HG02763 (cell line): ENCODE measurements around the gene DDX17.

Experiments
- ATAC-seq: cut with Tn5 transposase; IDR thresholded peaks from one replicate; pipeline ENCODE4 v1.9.1; 2021; ENCODE audit warnings: mild to moderate bottlenecking, moderate library complexity; ENCODE audit not compliant: unreplicated experiment

The DDX17 gene

DNA sequence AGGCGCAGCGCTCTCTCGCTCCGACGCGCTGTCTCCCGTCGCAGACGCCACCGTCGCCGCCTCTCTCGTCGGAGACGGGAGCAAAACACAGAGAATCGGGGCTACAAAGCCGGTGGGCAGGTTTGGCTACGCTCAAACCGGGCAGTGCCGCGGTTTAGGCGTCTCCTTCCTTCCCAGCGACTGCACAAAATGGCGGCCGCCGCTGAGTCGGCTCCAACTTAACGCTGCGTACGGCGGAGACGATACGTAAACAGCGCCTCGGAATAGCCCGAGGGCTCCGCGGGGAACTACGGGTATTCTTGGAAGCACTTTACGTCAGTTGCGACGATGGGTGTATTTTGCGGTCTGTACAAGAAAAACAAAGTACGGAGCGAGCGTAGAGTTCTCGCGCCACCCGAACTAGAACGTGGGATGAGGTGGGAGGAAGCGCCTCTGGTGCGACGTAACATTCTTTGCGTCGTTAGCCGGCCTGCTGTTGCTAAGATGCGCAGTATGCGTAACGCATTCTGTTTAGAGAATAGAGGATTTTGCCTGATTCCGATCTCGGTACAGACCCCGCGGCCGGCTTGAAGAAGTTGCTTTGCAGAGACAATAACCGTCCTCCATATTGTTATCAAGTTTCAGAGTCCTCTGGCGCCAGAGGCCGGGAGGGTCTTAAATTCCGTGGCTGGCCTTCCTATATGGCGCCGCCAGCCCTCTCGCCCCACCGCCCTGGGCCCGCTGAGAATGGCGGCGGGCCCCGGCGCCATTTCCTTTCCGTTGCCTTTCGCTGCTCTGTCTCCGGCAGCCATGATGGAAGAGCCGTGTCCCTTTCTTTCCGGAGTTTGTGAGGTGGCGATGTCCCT is at the start of gene DDX17:
Gene DDX17 (minus strand): TSS at position 194 of the 845 bp plus-strand sequence.
- ATAC-seq, result peak; percentile 81

DNA sequence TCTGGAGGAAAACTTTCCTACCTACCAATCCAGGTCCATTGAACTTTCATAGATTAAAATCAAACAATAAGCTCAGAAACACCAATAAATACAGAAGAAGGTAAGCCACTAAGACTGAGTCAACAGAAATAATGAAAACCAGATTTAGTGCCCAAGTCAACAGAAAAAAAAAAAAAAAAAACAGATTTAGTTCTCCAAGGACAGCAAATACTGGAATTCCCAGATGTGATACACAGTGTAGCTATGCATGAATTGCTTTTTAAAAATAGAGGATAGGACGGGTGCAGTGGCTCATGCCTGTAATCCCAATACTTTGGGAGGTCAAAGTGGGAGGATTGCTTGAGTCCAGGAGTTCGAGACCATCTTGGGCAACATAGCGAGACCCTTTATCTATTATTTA is 48.2 kb upstream of the DDX17 start:
- no peak for ATAC-seq

DNA sequence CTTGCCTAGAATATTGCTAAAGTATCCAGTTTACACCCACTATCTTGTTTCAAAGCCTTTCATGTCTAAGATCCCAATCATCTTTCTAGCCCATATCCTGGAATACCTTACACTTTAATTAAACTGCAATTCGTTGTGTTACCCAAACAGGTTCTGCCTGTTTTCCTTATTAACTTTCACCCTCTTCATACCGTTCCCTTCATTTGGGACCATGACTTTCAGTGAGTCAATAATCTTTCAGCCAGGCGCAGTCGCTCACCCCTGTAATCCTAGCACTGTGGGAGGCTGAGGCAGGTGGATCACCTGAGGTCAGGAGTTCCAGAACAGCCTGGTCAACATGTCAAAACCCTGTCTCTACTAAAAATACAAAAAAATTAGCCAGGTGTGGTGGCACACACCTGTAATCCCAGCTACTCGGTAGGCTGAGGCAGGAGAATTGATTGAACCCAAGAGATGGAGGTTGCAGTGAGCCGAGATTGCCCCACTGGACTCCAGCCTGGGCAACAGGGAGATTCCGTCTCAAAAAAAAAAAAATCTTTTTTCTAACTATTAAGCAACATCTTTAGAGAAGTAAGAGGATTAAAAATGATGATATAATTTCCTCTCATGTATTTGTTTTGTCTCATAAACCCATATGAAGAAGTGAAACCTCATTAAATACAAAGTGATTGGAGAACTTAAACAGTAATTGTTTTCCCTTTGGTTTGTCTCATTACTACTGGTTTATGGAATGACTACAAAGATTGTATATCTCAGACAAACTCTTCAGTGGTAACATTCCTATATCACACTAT is 43.2 kb upstream of the DDX17 start:
- no peak for ATAC-seq

DNA sequence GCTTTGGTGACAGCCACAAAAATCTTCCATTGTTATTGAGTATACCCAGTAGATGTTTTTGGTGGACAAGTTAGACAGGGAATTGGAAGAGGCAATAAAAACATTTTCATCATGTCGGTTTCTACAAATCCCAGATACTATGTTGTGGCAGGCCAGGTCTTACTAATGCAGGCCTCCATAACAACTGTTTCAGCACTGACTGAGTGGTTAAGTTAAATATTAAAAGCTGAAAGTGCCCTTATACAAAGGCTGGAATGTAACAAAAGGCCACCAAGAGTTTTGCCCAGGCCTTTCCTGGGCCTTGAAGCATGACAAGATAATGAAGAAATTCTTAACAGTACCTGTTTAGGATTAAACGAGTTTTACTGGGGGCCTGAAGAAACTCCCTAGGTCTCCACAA is 34.6 kb upstream of the DDX17 start:
- ATAC-seq, result no peak

DNA sequence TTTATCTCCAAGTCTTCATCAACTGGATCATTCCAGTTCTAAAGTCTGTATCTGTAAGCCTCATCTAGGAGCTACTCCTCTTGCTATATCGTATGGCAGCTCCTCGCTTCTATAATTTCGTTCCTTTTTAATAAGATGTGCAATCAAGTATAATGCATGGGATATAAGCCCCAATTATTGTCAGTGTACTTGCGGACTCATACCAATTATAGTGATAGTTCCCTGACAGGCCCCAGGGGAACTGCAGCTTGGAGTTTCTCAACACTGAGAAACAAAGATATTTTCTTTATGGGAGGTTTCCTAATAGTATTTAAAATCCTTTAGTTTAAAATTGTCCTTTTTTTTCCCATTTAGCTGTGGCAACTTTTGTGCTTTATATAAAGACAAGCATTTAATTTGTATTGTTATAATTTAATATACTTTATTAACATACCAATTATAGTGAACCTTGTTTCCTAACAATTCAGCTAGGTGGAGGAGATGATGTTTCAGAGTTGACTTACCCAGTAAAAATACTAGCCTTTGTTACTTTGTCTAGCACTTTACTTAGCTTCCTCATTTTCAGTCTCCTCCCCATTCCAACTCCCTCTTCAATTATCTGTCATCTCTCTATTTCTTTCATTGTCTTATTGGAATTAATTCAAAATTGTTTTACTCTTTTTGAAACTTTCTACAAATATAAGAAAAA is 25.3 kb upstream of the DDX17 start:
- no peak for ATAC-seq

DNA sequence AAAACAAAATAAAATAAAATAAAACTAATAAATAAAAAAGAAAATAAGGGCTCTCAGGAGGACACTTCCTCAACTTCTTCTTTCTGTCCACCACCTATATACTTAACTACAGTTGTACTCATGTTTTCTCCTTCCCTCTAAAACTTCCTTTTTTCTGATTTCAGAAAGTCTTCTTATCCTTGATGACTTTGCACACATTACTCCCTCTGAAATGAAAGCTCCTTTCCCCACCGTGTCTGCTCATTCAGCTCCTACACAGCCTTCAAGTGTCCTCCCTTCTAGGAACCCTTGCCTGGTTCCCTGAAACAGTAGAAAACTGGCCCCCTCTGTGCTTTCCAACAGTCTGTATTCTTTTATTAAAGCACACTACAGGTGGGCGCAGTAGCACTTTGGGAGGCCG is 18.3 kb upstream of the DDX17 start:
- no peak for ATAC-seq

DNA sequence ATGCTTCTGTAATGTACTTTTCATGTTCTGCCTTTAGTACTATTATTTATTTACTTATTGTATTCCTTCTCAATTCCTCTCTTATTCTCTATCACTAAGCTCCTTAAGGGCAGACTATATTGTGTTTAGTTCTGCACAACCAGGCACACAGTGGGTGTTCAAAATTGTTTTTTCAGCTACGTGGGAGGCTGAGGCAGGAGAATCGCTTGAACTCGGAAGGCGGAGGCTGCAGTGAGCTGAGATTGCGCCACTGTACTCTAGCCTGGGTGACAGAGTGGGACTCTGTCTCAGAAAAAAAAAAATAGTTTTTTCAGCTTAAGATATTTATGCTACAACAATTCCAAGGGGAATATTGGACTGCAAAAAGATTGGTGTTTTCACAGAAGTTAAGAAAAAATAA is 17.4 kb upstream of the DDX17 start:
- ATAC-seq, result no peak

DNA sequence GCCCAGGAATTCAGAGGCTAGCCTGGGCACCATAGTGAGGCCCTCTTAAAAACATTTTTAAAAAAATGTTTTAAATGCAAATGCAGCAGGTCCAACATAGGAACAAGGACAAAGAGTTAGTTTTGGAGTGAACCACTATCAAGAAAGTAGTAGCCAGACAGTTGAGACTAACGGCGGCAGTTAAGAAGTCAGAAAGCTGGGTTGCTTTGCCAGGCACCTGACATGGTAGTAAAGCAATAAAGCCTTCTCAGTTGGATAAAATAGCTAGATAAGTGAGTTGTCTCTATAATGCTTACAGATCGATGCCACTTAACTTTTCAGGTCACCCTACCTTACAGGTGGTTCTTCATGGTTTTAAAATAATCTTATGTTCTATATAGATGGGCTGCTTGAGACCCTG is 16.9 kb upstream of the DDX17 start:
- no peak for ATAC-seq

DNA sequence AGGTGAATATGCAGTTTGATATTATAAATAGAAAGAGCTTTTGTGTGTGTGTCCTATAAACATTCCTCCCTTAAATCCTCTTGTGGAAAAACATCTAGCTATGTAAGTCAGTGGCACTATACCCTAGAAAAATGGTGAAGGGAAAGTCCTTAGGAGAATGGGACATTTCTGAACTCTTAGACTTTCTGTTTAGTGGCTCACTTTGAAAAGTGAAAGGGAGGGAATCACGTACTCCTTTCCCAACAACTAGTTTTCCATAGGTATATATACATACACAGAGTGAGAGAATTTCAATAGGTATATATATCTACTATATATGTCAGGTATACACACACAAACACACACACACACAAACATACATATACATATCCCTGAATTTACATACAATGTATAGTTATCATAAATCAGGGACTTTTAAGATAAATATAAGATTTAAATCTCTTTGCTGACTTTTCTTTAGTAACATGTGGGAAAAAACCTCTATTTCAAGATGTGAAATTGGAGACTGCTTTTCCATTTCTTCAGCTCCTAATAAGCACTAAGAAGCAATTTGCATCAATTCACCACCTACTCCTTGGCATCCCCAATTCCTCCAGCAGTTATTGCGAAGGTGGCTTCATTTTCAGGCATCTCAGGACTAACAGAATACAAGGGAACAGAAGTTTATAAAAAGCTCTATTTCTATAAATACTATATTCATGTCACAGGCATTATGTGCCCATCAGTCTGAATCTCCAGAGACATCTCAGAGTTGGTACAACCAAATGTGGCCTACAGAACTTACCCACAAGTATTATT is 13.5 kb upstream of the DDX17 start:
- no peak for ATAC-seq

DNA sequence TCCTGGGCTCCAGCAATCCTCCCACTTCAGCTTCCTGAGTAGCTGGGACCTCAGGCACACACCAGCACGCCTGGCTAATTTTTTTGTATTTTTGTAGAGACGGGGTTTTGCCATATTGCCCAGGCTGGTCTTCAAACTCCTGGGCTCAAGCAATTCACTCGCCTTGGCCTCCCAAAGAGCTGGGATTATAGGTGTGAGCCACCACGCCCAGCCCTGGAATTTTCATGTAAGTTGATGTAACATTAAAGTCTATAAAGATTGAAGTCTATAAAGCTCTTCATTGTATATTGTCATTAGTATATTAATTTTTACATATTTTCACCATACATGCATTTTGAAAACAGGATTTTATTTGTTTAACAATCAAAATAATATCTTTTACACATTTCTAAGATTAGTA is 12.5 kb upstream of the DDX17 start:
- no peak for ATAC-seq

DNA sequence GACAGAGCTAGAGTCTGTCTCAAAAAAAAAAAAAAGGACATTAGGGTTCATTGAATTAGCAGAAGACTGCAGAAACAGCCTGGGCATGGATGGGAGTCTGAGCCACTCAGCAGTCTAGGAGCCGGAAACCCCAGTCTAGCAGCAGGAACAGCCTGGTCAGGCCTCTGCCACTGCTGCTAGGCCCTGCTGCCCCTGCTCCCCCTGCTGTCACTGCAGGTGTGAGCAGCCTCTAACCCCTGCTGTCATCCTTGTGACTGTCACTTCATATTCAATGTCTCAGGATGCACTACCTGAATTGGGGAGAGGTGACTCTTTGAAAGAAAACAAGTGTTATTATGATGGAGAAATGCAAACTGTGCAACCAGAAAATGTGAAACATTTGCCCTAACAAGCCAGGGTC is 7.0 kb upstream of the DDX17 start:
- no peak for ATAC-seq

DNA sequence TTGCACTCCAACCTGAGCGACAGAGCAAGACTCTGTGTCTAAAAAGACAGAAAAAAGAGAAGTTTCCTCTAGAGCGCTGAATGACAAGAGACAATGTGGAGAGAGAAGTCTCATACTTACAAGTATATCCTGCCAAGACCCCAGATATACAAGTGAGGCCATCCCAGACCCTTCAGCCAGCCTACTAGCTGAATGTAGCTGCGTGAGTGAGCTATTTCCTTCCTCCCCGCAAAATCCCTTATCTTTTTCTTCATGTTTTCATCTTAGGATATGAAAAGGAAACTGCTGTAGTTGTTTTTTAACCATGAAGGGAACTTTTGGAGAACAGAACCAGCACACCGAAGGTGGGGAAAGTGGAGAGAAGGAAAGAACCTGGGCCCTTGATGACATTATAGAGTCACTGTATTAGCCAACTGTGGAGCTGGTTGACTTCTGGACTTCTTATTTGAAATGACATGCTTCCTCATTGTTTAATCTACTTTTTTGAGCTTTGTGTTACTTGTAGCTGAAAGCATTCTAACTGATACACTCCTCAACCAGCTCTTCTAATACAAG is 4.4 kb upstream of the DDX17 start:
- no peak for ATAC-seq

DNA sequence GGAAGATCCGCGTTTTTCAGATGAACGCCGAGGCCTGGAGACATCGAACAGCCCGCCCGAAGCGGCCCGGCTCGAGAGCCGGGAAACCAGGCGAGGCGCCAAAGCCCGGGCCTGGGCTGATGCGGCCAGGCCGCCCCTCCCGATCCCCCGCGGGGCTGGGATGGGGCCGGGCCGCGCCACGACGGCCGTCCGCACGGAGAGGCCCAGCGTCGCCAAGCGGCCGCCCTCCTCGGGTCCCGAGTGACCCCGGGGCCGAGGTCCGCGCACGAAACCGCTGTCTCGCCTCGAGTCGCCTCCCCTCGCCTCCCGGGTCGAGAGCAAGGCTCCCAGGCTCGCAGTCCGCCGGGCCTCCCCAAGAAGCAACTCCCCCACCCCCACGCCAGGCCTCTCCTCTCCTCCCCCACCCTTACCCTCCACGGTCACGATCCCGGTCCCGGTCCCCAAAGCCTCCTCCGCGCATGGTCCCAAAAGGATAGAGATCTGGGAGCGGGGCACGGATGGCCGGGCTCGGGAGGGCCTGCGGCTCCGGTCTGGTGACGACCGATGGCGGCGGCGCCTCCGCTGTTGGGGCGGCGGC is 482 bp downstream of the DDX17 start:
- peak; percentile 23 for ATAC-seq

DNA sequence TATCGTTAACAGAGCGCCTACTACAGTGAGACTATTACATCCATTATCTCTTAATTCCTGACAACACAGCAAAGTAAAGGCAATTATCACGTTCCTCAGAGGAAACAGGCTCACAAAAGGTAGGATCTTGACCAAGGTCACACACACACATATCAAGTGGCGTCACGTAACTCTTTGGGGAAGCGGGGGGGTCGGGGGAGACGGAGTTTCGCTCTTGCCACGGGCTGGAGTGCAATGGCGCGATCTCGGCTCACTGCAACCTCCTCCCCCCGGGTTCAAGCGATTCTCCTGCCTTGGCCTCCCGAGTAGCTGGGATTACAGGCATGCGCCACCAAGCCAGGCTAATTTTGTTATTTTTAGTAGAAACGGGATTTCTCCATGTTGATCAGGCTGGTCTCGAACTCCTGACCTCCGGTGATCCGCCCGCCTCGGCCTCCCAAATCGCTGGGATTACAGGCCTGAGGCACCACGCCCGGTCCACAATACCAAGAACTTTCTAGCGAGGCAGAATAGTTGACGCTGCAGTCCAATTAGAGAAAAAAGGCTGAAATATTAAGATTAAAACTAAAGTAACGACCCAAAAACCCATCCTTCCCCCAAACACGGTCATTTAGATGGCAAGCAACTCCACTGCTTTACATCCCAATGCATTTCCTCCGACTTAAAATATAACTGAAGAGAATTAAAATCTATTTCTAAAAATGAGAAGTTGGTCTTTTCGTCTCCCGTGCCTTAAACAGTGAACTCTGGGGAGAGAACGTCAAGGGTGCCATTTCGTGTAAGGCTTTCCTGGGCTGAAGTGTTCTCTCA is 1.2 kb downstream of the DDX17 start:
- no peak for ATAC-seq

DNA sequence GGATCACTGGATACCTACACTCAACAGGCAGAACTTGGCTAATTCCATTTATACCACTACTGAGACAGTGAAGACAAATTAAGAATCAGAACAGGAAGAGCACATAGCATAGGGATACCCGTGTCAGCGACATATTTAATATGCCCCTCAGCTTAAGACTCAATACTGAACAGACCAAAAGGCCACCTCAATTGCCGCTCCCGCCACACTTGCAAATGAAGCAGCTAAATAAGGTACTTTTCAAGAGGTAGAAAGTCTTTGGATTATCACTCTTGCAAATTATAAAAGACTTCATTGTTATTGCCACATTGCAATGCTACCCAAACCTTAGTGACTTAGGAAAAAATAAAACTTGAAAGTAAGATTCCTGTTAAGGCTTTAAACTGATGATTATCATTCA is 3.1 kb downstream of the DDX17 start:
- no peak for ATAC-seq

DNA sequence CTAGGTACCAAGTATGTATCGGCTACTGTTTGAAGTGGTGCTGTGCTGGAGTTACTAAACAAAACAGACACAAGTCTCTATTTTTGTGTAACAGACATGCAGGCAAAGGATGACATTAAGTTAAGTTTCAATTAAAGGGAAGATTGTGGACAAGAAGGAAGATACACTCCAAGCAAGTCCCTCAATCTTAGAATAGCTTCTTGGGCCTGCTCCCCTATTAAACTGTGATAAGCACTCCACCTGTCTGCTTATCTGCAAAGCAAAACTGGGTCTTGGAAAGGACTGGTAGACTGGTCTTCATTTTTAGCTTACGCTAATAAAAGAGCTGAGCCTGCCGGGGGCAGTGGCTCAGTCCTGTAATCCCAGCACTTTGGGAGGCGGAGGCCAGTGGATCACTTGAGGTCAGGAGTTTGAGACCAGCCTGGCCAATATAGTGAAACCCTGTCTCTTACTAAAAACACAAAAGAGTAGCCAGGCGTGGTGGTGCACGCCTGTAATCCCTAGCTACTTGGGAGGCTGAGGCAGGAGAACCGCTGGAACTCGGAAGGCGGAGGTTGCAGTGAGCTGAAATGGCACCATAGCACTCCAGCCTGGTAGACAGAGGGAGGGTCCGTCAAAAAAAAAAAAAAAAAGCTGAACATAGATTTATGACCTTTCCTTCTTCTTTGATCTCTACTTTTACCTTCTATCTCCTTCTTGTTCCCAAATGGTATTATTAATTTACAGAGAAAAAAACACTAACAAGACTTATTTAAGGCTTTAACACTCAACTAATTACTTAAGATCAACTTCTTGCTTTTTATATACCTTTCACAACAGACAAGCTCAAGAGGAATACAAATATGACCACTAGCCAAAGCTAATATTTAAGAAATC is 4.1 kb downstream of the DDX17 start:
- no peak for ATAC-seq

DNA sequence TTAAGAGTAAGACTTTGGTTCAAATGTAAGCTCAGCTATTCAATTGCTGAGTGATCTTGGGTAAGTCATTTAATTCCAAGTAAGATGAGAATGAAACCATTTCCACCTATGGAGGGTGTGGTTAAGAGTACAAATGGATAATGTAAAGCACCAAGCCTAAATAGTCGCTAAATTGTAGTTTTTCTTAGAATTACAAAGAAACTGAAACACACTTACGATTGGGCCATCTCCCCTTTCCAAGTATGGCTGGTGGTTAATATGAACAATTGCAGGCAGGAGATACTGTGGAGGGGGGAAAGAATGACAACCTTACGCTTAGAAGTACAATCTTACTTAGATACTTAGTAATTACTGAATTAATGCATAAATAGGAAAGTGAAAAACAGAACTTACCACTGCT is 8.2 kb downstream of the DDX17 start:
- ATAC-seq, result no peak

DNA sequence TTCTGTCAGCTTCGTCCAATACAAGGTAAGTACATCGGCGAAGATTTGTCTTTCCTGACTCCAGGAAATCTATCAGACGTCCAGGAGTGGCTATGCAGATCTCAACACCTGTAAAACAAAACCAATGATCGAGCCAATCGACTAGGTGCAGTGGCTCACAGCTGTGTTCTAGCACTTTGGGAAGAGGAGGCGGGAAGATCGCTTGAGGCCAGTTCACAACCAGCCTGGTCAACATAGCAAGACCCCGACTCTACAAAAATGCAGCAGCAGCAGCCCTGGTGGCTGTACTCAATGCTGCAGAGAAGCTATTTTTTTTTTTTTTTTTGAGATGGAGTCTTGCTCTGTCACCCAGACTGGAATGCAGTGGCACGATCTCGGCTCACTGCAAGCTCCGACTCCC is 11.2 kb downstream of the DDX17 start:
- no peak for ATAC-seq
